HG03439 (cell line): ENCODE measurements around the gene HECTD1.
A peak's percentile ranks its signal among the peaks of the same experiment; 100 is the strongest.
"Not testable (repeated sequence)": the region's sequence is repeated elsewhere in the genome, so short reads cannot be mapped to it uniquely, and the experiment has no call there.

Experiments
- ATAC-seq: cut with Tn5 transposase; IDR thresholded peaks from one replicate; pipeline ENCODE4 v1.9.1; 2021; ENCODE audit warnings: mild to moderate bottlenecking, moderate library complexity; ENCODE audit not compliant: unreplicated experiment

The HECTD1 gene

DNA sequence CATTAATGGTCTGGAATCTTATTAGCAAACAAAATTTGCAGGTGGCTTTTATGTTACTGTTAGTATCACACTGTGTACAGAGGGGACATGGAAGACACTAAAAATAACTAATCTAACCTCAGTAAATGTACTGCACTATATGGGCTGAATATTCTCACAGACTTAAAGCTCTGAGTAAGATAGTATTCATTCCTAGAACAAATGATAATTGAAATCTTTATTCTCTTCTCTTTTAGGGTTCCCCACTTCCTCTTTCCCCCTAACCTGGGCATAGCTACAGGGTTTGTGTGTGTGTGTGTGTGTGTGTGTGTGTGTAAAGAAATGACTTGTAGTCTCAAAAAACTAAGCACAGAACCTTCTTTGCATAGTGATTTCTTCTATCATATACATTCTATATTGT is 21.4 kb upstream of the HECTD1 start:
- ATAC-seq: no peak

DNA sequence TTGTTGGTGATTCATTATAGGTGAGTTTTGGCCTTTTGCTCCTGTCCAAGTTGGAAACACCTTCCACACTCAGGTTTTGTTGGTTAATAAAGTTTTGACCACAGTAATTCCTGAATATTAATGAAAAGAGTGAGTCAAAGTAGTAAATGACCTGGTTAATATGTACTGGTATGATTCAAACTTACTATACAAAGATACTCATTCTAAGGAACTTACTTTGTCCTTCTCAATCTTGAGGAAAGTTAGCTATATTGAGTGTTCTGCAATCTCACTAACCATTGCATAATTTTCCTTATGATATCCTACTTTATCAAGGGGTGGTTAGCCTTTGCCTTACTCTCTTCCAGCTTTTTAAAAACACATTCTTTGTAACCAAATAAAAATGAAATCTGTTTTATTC is 20.9 kb upstream of the HECTD1 start:
- ATAC-seq: no peak

- no peak for ATAC-seq
Observed at GRCh38 chr14:31224808-31225207, 17.2 kb upstream of the HECTD1 start.

- ATAC-seq: no peak
Observed at GRCh38 chr14:31223331-31223730, 15.7 kb upstream of the HECTD1 start.

DNA sequence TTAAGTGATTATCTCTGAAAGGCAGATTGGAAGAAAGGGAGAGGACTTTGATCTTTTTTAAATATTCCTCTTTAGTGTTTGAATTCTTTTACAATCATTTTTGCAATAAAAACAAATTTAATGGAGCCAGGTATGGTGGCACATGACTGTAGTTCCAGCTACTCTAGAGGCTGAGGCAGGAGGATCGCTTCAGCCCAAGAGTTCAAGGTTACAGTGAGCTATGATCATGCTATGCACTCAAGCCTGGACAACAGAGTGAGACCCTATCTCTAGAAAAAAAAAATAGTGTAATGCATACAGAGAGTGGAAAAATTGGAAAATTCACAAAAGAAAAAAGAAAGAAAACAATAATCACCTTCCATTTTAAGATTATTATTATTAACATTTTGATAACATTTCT is 15.2 kb upstream of the HECTD1 start:
- no peak for ATAC-seq

DNA sequence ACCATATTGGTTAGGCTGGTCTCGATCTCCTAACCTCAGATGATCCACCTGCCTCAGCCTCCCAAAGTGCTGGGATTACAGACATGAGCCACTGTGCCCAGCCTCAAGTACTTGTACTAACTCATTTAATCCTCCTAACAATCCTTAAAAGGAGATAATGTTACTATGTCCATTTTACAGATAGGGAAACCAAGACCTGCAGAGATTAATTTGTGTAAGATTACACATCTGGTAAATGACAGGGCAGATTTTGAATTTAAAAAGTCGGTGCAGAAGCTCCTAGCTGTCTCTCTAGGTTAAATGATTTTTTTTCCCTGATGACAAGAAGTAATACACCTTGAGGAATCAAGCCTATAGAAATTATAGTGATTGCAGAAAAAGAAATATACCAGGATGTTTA is 13.7 kb upstream of the HECTD1 start:
- no peak for ATAC-seq

- ATAC-seq: no peak
Observed at GRCh38 chr14:31219169-31219568, 11.6 kb upstream of the HECTD1 start.

- no peak for ATAC-seq
Observed at GRCh38 chr14:31216359-31216758, 8.8 kb upstream of the HECTD1 start.

DNA sequence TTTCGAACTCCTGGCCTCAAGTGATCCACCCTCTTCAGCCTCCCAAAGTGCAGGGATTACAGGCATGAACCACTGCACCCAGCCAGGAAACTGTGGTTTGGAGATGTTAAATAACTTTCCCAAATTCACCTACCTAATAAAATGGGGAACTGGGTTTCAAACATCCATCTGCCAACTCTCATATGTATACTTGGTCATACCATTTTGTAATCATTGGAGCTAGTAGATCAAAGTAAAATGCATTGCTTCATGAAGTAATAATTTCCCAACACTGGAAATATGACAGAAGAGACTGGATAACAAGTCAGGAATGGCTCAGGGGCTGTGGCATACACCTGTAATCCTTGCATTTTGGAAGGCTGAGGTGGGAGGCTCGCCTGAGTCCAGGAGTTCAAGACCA is 5.3 kb upstream of the HECTD1 start:
- ATAC-seq: no peak

GRCh38 chr14:31209605-31210004 is 2.0 kb upstream of the HECTD1 start:
- ATAC-seq: no peak

DNA sequence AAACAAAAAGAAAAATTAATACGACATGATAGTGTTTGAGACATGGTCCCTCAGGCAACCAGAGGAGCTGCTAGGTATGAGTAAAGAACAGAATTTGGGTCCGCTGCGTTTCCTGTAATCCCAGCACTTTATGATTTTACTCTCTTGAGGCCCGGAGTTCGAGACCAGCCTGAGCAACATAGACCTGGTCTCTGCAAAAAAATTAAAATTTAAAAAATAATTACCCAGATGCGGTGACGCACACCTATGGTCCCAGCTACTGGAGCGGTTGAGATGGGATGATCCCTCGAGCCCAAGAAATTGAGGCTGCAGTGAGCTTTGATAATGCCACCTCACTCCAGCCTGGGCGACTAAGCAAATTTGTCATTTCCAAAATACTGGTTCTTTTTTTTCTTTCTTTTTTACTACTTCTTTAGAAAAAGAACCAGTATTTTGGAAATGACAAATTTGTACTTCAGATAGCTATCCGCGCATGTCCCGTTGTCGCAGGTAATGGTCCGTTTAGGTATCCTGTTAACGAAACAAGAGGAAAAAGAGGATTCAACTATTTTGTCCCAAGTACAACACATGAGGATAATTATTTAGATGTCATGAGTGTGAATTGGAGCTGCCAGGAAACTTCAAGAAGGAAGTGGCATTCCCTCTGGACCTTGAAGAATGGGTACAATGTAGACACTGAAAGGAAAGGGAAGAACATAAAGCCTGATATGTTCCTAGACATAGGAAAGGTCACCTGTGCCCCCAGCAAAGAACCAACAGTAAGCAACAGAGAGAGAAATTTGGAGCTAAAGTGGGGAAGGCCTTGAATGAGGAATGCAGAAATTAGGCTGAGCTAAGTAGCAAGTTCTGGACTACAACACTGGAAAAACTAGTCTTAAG is 1.2 kb upstream of the HECTD1 start:
- ATAC-seq: no peak

DNA sequence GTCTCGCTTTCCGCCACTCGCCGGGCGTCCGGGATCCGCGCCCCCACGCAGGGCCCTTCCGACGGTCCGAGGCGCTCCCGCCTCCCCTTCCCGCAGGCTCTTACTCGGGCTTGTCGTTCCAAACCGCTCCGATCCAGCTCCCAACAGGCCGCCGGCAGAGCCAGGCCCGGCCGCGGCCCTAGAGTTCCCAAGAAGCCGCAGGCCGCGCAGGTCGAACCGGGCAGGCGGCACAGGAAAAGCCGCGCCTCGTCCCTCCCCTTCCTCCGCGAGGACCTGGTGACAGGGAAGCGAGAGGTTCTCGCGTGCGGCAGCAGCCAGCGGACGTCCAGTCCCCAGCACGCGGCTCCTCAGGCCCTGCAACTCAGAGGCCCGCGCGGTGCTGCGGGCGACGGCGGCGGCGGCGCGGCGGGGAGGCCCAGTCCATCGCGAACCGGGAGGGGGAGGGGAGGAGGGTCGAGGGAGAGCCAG is 272 bp downstream of the HECTD1 start:
- peak; percentile 32 for ATAC-seq

- ATAC-seq: peak; percentile 19
Observed at GRCh38 chr14:31206536-31207286, 882 bp downstream of the HECTD1 start.

- ATAC-seq: no peak
Observed at GRCh38 chr14:31205681-31206535, 1.7 kb downstream of the HECTD1 start.

- no peak for ATAC-seq
Observed at GRCh38 chr14:31204593-31205534, 2.7 kb downstream of the HECTD1 start.

DNA sequence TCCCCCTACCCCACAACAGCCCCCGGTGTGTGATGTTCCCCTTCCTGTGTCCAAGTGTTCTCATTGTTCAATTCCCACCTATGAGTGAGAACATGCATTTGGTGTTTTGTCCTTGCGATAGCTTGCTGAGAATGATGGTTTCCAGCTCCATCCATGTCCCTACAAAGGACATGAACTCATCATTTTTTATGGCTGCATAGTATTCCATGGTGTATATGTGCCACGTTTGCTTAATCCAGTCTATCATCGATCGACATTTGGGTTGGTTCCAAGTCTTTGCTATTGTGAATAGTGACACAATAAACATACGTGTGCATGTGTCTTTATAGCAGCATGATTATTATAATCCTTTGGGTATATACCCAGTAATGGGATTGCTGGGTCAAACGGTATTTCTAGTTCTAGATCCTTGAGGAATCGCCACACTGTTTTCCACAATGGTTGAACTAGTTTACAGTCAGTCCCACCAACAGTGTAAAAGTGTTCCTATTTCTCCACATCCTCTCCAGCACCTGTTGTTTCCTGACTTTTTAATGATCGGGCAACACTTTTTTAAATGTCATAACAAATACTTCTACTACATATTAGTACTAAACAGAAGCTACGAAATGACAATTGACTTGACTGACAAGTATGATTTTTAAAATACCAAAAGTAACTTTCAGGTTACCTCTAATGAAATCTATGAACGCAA is 3.5 kb downstream of the HECTD1 start:
- not testable (repeated sequence) for ATAC-seq

DNA sequence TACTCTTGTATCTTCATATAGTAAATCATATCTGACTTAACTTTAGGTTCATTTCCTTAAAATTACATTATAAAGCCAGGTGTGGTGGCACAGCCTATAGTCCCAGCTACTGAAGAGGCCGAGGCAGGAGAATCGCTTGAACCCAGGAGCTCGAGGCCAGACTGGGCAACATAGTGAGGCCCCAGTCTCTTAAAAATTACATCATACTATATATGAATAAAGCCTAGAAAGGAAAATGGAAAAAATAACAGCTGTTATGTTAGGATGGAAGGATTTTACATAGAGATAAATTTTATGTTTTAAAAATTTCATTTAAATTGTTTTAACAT is 4.2 kb downstream of the HECTD1 start:
- no peak for ATAC-seq

- ATAC-seq: no peak
Observed at GRCh38 chr14:31201111-31201510, 6.5 kb downstream of the HECTD1 start.

GRCh38 chr14:31200702-31200990 is 6.9 kb downstream of the HECTD1 start:
- ATAC-seq: no peak

DNA sequence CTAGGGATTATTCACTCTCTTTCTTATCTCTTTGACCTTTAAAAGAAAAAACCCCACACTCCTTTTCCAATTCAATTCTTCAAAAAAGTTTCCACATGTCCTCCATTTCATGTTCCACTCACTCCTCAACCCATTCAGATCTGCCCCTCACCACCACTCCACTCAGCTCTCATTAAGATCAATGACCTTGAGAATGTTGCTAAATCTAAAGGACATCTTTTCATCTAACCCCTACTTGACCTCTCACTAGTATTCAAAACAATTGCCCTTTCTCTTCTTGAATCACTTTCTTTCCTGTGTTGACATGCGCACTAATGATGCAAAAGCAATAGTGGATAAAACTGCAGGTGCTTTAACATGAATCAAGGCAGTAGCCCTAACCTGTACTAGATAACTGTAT is 9.9 kb downstream of the HECTD1 start:
- no peak for ATAC-seq
